SK-N-SH (cell line): ENCODE measurements around the gene BEX4. TPM values are rescaled to one million over a fixed set of nuclear protein-coding genes. Genes with fewer than 3 reads are reported as not detected.
A peak's percentile ranks its signal among the peaks of the same experiment; 100 is the strongest.

Source experiments
- CTCF ChIA-PET: fragments of 300-600, 350-600 bp; formaldehyde crosslinking; extraction: SDS; loops from one replicate; lab custom pipeline; 2021; lab: Yijun Ruan, JAX
- POLR2A ChIA-PET: fragments of 350-600 bp; sonication (Branson Sonifier 250); formaldehyde crosslinking; extraction: SDS; loops from one replicate; lab custom pipeline; 2020; ENCODE audit warnings: antibody characterized with exemption, inconsistent platforms; lab: Yijun Ruan, JAX
- DNase-seq: peaks from one replicate; pipeline ENCODE4 v3.0.0; 2012
- H2AFZ ChIP-seq: fragments of 200-600 bp; sonication (generic); 2 replicates; pipeline ENCODE4 v1.8.1; 2016; ENCODE audit warnings: antibody characterized with exemption, mild to moderate bottlenecking, low read depth
- H3F3A ChIP-seq: fragments of 200-600 bp; sonication (generic); replicated peaks from 2 replicates; pipeline ENCODE3; 2016; ENCODE audit warnings: antibody characterized with exemption, mild to moderate bottlenecking; ENCODE audit not compliant: insufficient read depth
- H3K27ac ChIP-seq, 2 experiments: fragments of 200-500 bp in 1 of 2; fragments of 200-600 bp in 1 of 2; sonication (Bioruptor generic) in 1 of 2; sonication (generic), shearing (Covaris generic) in 1 of 2; 2 replicates each; pipeline versions ENCODE4 v1.5.1 to v1.6.1; 2014 to 2016; ENCODE audit warnings: low read depth in 2 of 2, inconsistent platforms in 1 of 2, low read length in 1 of 2, mild to moderate bottlenecking in 1 of 2, mixed read lengths in 1 of 2
- H3K27me3 ChIP-seq: fragments of 200-600 bp; sonication (generic), shearing (Covaris generic); 2 replicates; pipeline ENCODE4 v1.6.1; 2016; ENCODE audit warnings: mixed run types; ENCODE audit not compliant: insufficient read depth
- H3K36me3 ChIP-seq, 2 experiments: fragments of 200-500 bp in 1 of 2; fragments of 200-600 bp in 1 of 2; sonication (Bioruptor generic) in 1 of 2; sonication (generic) in 1 of 2; replicated peaks in 1 of 2; 2 replicates each; pipeline versions ENCODE3 to v1.5.1; 2014 to 2016; ENCODE audit warnings: low read length in 1 of 2, mild to moderate bottlenecking in 1 of 2; ENCODE audit not compliant: insufficient read depth in 2 of 2, control insufficient read depth in 1 of 2
- H3K4me1 ChIP-seq, 2 experiments: fragments of 200-500 bp in 1 of 2; fragments of 200-600 bp in 1 of 2; sonication (Bioruptor generic) in 1 of 2; sonication (generic), shearing (Covaris generic) in 1 of 2; 2 replicates each; pipeline versions ENCODE4 v1.5.1 to v1.6.1; 2014 to 2016; ENCODE audit warnings: low read depth in 1 of 2, low read length in 1 of 2, mixed run types in 1 of 2; ENCODE audit not compliant: insufficient read depth in 2 of 2, control insufficient read depth in 1 of 2
- H3K4me2 ChIP-seq: fragments of 200-600 bp; sonication (generic), shearing (Covaris generic); 2 replicates; pipeline ENCODE4 v1.6.1; 2017; ENCODE audit warnings: mixed run types
- H3K4me3 ChIP-seq, 2 experiments: fragments of 200-500 bp in 1 of 2; fragments of 200-600 bp in 1 of 2; sonication (Bioruptor generic) in 1 of 2; sonication (generic), shearing (Covaris generic) in 1 of 2; 2 replicates each; pipeline versions ENCODE4 v1.5.1 to v1.8.1; 2014 to 2016; ENCODE audit warnings: low read depth in 2 of 2, inconsistent platforms in 1 of 2, low read length in 1 of 2, mild to moderate bottlenecking in 1 of 2, mixed read lengths in 1 of 2, moderate library complexity in 1 of 2
- H3K79me2 ChIP-seq: fragments of 200-600 bp; sonication (generic); 2 replicates; pipeline ENCODE4 v1.8.1; 2017; ENCODE audit warnings: mild to moderate bottlenecking; ENCODE audit not compliant: insufficient read depth
- H3K9ac ChIP-seq: fragments of 200-600 bp; sonication (generic); 2 replicates; pipeline ENCODE4 v1.6.1; 2017; ENCODE audit warnings: mixed run types
- H3K9me2 ChIP-seq: fragments of 200-600 bp; sonication (generic); 2 replicates; pipeline ENCODE4 v1.6.1; 2017; ENCODE audit warnings: mixed run types
- H3K9me3 ChIP-seq: fragments of 200-600 bp; sonication (generic); 2 replicates; pipeline ENCODE4 v1.6.1; 2017; ENCODE audit warnings: mixed run types, mild to moderate bottlenecking, moderate library complexity
- H4K20me1 ChIP-seq: fragments of 200-600 bp; sonication (generic); 2 replicates; pipeline ENCODE4 v1.6.1; 2017; ENCODE audit warnings: mild to moderate bottlenecking, mixed run types; ENCODE audit not compliant: insufficient read depth
- CHD2 ChIP-seq: fragments of 150-350 bp; IDR thresholded peaks from 2 replicates; pipeline ENCODE4 v1.6.1; 2018; ENCODE audit warnings: low read length; ENCODE audit not compliant: partially characterized antibody
- EZH2phosphoT487 ChIP-seq: fragments of 200-600 bp; sonication (generic); IDR thresholded peaks from 2 replicates; pipeline ENCODE4 v1.6.1; 2017; ENCODE audit warnings: low read depth, mixed run types, mild to moderate bottlenecking, antibody characterized with exemption, moderate library complexity, borderline replicate concordance
- IRF3 ChIP-seq: fragments of 150-350 bp; IDR thresholded peaks from 2 replicates; pipeline ENCODE4 v1.6.1; 2016; ENCODE audit warnings: mild to moderate bottlenecking, low read depth, low read length
- MAX ChIP-seq: IDR thresholded peaks from 2 replicates; pipeline ENCODE4 v1.4.0; 2012; ENCODE audit warnings: low read depth
- MEF2A ChIP-seq: IDR thresholded peaks from 2 replicates; pipeline ENCODE4 v1.4.0; 2012; ENCODE audit warnings: low read depth, borderline replicate concordance
- MXI1 ChIP-seq: IDR thresholded peaks from 2 replicates; pipeline ENCODE4 v1.6.1; 2012; ENCODE audit warnings: mild to moderate bottlenecking, low read depth, low read length, improper control_type of control experiment
- NFIC ChIP-seq: IDR thresholded peaks from 2 replicates; pipeline ENCODE4 v1.4.0; 2012; ENCODE audit warnings: borderline replicate concordance
- PBX3 ChIP-seq: IDR thresholded peaks from 2 replicates; pipeline ENCODE4; 2012
- POLR2AphosphoS5 ChIP-seq: IDR thresholded peaks from 2 replicates; pipeline ENCODE4 v1.6.1; 2012; ENCODE audit warnings: low read depth, low read length
- RAD21 ChIP-seq: IDR thresholded peaks from 2 replicates; pipeline ENCODE4 v1.6.1; 2012; ENCODE audit warnings: mild to moderate bottlenecking, low read length
- REST ChIP-seq: IDR thresholded peaks from 2 replicates; pipeline ENCODE4 v1.6.1; 2012; ENCODE audit warnings: mild to moderate bottlenecking, low read depth, low read length, moderate library complexity
- RFX5 ChIP-seq: IDR thresholded peaks from 2 replicates; pipeline ENCODE4 v1.6.1; 2012; ENCODE audit warnings: mild to moderate bottlenecking, improper control_type of control experiment, low read length
- RXRA ChIP-seq: IDR thresholded peaks from 2 replicates; pipeline ENCODE4 v1.4.0; 2012; ENCODE audit warnings: low read depth, mild to moderate bottlenecking, borderline replicate concordance
- TAF1 ChIP-seq: IDR thresholded peaks from 2 replicates; pipeline ENCODE4 v1.6.1; 2012; ENCODE audit warnings: low read depth, mild to moderate bottlenecking, low read length, moderate library complexity, borderline replicate concordance
- TCF12 ChIP-seq: IDR thresholded peaks from 2 replicates; pipeline ENCODE4 v1.4.0; 2012
- TEAD4 ChIP-seq: IDR thresholded peaks from 2 replicates; pipeline ENCODE4 v1.4.0; 2012; ENCODE audit warnings: mild to moderate bottlenecking, borderline replicate concordance; ENCODE audit not compliant: insufficient read depth
- USF2 ChIP-seq: fragments of 150-350 bp; IDR thresholded peaks from 2 replicates; pipeline ENCODE4 v1.6.1; 2017; ENCODE audit warnings: antibody characterized with exemption, low read length, low read depth, borderline replicate concordance
- YY1 ChIP-seq: IDR thresholded peaks from 2 replicates; pipeline ENCODE4 v1.4.0; 2012; ENCODE audit warnings: low read depth, mild to moderate bottlenecking
- WGBS: methylation state at CpG from one replicate; pipeline ENCODE4 v1.1.6; 2017; ENCODE audit warnings: low lambda C conversion rate; 5-methylcytosine and 5-hydroxymethylcytosine counted together
- polyA plus RNA-seq, 3 experiments: library from polyadenylated mRNA; depleted of rRNA; stranded (reverse); fragments of >200 nt; gene quantifications; 2 replicates each; pipeline ENCODE4 v1.2.3, GENCODE V29; 2012

BEX4 gene
- polyA plus RNA-seq, 1 of the 3 experiments (the other 2 are of a cell fraction): 95.7 TPM

- Histone ChIP-seq H3F3A (no peaks in the 10 kb centered on the region), H3K4me1 (no peaks in the 10 kb centered on the region; a peak in 1 of 4 replicates), H3K4me3 (peak overlapping the region; percentile 62 to 63), H4K20me1 (no peaks in the 10 kb centered on the region), H3K4me2 (peak overlapping the region; percentile 72), H3K9me2 (no peaks in the 10 kb centered on the region), H3K79me2 (no peaks in the 10 kb centered on the region), H2AFZ (0 out of 2 replicates have a peak overlapping the region, but pooled peaks have one; percentile 57), H3K27me3 (no peaks in the 10 kb centered on the region; the same call in 1 of the 2 replicates), H3K9me3 (no peaks in the 10 kb centered on the region), H3K27ac (peak overlapping the region; percentile 81 to 85), H3K36me3 (peaks cover 6 to 9% of the 10 kb centered on the region in 2 experiments), H3K9ac (peak overlapping the region; percentile 86)
- WGBS: 1% methylated on average over 5 of the region's 39 CpGs
- POLR2A ChIA-PET: interaction anchor here (0.5 to 0.9 kb wide), 3 partner anchors 39 to 264 kb away, joined by 3 read pairs; partner anchors contain the start of genes BEX2 and TCEAL8
- DNase-seq: peak; percentile 80
- CTCF ChIA-PET: no interaction called here
- TF ChIP-seq PBX3 (no peak), TAF1 (0 out of 2 replicates have a peak, but pooled peaks have one; percentile 10), YY1 (peak; percentile 93), TEAD4 (peak; percentile 82), EZH2phosphoT487 (no peak), REST (no peak), RAD21 (no peak)
Measured at GRCh38 chrX:103215425-103215991, 600 bp downstream of the BEX4 start.

- Histone ChIP-seq H2AFZ (no peak overlapping the region), H3K27me3 (0 out of 2 replicates have a peak, but pooled peaks cover 6% of the 10 kb centered on the region), H3K79me2 (no peaks in the 10 kb centered on the region), H3F3A (no peaks in the 10 kb centered on the region), H4K20me1 (no peaks in the 10 kb centered on the region), H3K4me1 (no peaks in the 10 kb centered on the region; a peak in 1 of 4 replicates), H3K9me2 (no peaks in the 10 kb centered on the region), H3K9me3 (no peaks in the 10 kb centered on the region), H3K9ac (no peak overlapping the region), H3K36me3 (peaks cover 6 to 9% of the 10 kb centered on the region in 2 experiments), H3K4me3 (no peak overlapping the region), H3K4me2 (no peak overlapping the region), H3K27ac (no peak overlapping the region)
- POLR2A ChIA-PET: no interaction called here
- WGBS: 58% methylated on average over 24 of the region's 39 CpGs
- no peak for DNase-seq
- CTCF ChIA-PET: interaction anchor here (1.3 to 1.6 kb wide), 2 partner anchors 9 to 10 kb away, joined by 4 to 6 read pairs; no protein-coding TSS in a partner anchor
- TF ChIP-seq MEF2A (no peak), RXRA (no peak), TCF12 (no peak), YY1 (no peak), NFIC (no peak), CHD2 (no peak), MAX (no peak), USF2 (no peak), RFX5 (no peak), MXI1 (no peak), IRF3 (no peak), POLR2AphosphoS5 (no peak)
Measured at GRCh38 chrX:103220511-103221323, 5.8 kb downstream of the BEX4 start.
